HG03039 (cell line): ENCODE results near the gene MAP4K2.

Experiments
- ATAC-seq: cut with Tn5 transposase; IDR thresholded peaks from one replicate; pipeline ENCODE4 v1.9.1; 2021; ENCODE audit warnings: mild to moderate bottlenecking, moderate library complexity; ENCODE audit not compliant: unreplicated experiment

MAP4K2 gene

DNA sequence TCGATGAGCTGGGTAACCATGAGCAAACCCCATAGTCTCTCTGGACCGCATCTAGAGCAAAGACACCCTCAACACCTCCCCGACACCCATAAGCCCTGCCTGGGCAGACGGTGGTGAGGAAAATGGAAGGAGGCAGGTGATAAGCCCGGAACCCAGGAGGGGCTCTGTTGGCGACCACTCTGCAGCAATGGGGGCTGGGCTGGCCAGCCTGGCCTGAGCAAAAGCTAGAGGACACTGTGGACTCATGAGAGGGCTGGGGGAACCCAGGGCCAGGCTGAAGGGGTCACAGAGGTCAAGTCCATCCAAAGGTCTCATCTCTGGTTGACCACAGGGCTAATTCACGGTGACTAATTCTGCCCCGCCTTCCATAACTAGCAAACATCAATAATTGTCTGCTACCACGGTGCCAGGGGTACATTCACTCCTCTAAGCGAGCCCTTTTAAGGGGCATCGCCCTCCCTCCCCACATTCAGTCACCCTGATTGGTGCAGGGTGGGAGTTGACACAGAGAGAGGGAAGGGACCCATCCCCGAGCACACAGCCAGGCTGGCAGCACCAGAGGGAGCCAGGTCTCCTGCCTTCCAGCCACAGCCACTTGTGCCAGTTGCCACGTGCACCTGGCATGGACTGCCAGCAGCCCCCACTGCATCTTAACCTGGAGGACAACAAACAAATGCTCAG lies 47.2 kb downstream of the MAP4K2 start:
- ATAC-seq = no peak

- no peak for ATAC-seq
Observed at GRCh38 chr11:64754919-64755662, 47.9 kb downstream of the MAP4K2 start.

DNA sequence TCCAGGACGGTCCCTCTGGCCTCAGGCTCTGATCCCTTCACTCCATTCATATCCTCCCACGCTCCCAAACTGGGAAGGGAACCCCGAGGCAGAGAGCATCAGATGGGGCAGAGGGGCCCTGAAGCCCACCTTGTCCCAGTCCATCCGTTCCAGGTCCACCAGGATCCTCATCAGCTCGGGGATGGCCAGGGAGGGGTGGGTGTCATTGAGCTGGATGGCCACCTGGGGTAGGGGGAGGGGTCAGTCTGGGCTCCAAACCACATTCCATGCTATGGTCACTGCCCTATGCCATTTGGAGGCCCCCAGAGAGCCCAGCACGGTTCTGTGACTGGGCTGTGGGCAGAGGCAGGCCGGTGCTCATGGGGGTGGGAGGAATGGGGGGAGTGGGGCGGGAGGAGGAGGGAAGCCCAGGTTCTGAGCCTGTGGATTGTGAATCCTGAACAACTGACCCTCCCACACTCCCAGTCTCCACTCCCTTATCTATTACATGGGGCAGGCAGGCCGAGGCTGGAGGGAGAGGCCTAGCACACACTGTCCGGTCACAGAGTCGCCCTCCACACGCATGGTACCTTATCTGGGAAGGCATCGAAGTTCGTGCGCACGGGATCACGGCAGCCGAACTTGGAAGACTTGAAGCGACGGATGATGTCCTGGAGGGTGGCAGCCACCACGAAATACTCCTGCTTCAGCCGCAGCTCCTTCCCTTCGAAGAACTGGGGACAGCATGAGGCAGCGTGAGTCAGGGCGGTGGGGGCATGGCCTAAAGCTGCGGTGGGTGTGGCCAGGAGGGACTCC lies 48.7 kb downstream of the MAP4K2 start:
- ATAC-seq = no peak

DNA sequence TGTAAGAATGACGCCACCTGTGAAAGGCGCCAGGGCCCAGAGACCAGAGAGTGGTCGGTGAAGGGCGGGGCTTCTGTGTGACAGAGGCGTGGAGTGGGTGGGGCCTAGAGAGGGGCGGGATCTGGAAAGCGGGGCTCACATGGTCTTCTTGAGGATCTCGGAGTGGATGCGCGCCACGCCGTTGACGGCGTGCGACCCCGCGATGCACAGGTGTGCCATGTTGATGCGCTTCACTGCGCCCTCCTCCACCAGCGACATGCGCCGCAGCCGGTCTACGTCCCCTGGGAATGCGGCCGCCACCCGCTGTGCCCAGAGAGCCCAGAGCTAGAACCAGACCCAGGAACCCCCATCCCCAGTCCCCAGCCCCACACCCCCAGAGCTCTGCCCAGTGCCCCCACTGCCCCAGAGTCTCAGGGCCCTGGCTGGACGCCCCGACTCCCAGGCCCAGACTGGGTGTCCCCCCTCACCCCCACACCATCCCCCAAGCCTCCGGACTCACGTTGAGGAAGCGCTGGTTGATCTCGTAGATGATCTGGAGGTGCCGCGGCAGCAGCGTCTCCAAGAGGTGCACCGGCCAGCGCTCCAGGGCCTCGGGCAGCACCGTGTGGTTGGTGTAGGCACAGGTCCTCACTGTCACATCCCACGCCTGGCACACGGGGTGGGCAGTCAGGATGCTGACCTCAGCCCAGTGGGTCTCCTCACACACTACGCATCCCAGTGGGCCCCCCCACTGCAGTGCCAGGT lies 49.5 kb downstream of the MAP4K2 start:
- ATAC-seq = no peak

GRCh38 chr11:64753019-64753379 lies 50.0 kb downstream of the MAP4K2 start:
- ATAC-seq = no peak

DNA sequence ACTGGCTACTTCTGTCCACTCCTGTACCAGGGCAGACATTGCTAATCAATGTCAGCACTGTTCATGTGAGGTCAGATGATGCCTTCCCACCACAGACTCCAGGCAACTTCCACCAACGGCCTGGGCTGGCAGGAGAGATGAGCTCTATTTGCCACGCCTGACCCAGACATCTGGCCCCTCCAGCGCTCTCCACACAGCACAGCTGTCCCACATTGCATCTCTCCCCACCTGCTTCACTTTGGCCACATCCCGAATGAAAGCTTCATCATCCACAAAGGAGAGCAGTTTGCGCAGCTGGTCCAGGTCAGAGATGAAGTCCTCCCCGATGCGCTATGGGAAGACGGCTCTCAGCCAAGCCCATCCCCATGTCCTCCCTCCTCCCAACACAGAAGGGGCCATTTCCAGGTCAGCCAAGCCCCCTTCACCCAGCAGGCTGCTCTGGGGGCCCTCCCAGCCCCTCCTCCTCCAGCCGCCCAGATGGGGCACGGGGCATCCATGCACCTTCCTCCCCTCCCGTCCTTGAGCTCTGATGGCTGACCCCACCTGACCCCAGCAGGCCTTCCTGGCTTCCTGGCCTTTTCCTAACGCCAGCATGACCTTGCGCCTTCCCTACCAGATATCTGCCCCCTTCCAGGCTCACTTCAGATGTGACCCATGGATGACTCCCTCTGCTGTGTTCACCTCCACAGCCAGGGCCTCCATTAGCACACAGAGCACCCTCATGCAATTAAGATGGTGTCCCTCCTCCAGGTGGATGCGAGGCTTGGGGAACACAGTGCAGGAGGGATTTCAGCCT lies 50.6 kb downstream of the MAP4K2 start:
- ATAC-seq = no peak

GRCh38 chr11:64751580-64751979 lies 51.4 kb downstream of the MAP4K2 start:
- no peak for ATAC-seq

- no peak for ATAC-seq
Observed at GRCh38 chr11:64751136-64751535, 51.9 kb downstream of the MAP4K2 start.

- ATAC-seq = no peak
Observed at GRCh38 chr11:64750361-64751054, 52.5 kb downstream of the MAP4K2 start.

- ATAC-seq = no peak
Observed at GRCh38 chr11:64747961-64748665, 54.9 kb downstream of the MAP4K2 start.

DNA sequence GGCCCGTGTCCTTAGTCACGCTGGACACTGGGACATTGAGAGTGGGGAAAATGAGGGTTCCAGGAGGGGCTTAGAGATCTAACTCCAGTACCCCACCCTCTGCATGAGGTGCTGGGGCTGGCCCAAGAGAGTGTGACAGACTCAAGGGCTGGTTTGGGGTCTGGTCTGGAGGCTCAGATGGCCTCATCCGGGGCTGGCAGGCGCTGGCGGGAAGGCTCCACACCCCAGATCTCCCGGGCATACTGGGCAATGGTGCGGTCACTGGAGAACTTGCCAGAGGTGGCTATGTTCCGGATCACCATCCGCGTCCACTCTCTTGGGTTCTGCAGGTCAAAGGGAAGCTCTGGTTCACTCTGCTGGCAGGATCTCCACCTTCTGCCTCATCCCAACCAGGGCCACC lies 56.5 kb downstream of the MAP4K2 start:
- no peak for ATAC-seq

DNA sequence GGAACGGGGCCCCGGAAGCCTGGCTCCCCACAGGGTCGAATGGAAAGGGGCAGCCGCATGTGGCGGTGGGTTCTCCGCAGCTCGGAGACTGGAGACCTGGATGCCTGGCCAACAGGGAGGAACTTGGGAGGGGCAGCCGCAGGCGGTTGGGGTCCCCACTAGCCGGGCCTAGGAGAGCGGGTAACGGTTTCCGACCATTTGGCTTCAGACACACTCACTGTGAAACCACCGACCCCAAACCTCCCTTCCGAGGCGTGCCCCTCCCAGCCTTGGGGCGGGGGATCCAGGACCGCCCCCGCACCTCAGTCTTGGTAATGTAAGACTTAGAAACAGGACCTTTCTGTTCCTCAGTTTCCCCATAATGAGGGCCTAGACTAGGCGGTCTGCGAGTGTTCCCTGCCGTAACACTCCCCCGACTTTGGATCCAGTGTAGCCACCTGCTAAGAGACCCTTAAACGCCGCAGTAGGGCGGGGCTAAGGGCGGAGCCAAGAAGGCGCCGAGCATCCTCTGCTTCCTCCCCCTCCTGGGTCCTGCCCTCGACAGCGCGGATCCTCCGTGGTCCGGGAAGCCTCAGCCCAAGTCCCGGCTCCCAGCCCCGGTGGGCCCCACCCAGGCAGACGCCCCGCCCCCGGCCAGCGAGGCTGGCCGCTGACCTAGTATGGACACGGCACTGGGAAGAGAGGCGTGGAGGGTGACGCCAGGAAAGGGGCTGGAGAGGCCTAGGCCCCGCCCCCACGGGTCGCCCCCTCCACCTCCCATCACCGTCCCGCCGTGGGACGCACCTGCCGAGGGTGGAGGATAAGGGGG lies 57.3 kb downstream of the MAP4K2 start:
- no peak for ATAC-seq

GRCh38 chr11:64745189-64745520 lies 57.9 kb downstream of the MAP4K2 start:
- ATAC-seq = no peak

GRCh38 chr11:64744544-64745188 lies 58.3 kb downstream of the MAP4K2 start:
- no peak for ATAC-seq

DNA sequence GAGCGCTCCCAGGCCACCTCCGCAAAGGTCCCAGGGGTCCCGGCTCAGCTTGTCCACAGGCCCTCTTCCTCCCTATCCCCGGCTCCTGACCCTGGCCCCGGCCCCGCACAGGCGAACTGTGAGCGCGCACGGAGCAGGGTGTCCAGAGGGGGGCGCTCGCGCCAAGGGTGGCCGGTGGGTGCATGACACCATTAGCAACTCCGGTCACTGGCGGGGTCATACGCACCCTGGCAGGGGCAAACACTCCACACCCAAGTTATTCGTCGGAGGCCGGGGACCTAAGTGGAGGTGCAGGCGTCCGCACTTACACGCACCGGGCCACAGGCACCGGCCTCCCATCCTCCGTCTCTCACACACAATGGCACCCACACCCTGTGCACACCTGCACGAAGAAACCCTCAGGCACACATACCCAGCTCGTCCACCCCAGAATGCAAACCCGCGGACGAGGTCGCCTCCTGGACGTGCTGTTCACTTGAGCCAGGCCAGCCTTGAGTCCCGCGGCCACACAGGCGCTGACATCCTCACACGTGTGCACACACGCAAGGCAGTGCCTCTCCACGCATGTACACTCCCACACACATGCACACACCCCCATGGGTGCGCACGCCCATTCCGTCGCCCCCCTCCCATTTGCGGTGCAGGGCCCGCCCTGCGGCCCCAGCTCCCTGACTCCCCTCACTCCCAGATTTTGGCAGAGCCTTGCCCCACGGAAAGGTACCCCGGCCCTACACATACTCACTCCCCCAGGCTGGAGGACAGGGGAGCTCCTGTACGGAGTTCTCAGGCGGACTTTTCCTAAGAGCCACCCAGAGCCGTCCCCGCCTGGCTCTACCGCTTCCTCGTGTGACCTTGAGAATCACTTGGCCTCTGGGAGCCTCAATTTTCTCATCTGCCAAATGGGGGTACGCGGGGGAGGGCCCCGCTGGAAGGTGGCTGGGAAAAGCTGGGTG lies 59.1 kb downstream of the MAP4K2 start, which contains the start of gene RASGRP2:
Gene RASGRP2, minus strand, starts transcription at position 552 of the 953 bp plus-strand sequence. CDS start 1,276 bp downstream, outside the sequence.
- ATAC-seq = no peak

- ATAC-seq = no peak
Observed at GRCh38 chr11:64742889-64743590, 60.0 kb downstream of the MAP4K2 start.
